Coronary artery (tissue), 2 donors: Measurements from ENCODE around the gene BIVM.

Experiments
- DNase-seq: peaks from one replicate; pipeline ENCODE4 v3.0.0-alpha.2; 2017; ENCODE audit warnings: low spot score
- H3K27ac ChIP-seq, 2 donors: fragments of 200-600 bp; sonication (generic); one replicate each; pipeline ENCODE4 v1.5.1; 2016 to 2019
- H3K4me3 ChIP-seq: fragments of 200-600 bp; sonication (generic); 2 replicates; pipeline ENCODE4 v1.5.1; 2016; ENCODE audit warnings: mild to moderate bottlenecking, moderate library complexity
- CTCF ChIP-seq: fragments of 200-600 bp; sonication (generic); IDR thresholded peaks from one replicate; pipeline ENCODE4 v1.5.1; 2019; ENCODE audit warnings: antibody characterized with exemption

BIVM gene

GRCh38 chr13:102870677-102871415, 71.9 kb downstream of the BIVM start:
- DNase-seq, result no peak

GRCh38 chr13:102872131-102872530, 73.2 kb downstream of the BIVM start:
- TF ChIP-seq CTCF, result no peak
- Histone ChIP-seq H3K4me3 (no peak overlapping the region), H3K27ac (no peak overlapping the region)
- DNase-seq, result no peak

More at GRCh38 chr13:102870677-102871415, 71.9 kb downstream of the BIVM start:
- peak; percentile 66 for TF ChIP-seq CTCF
- Histone ChIP-seq H3K4me3 (no peak overlapping the region), H3K27ac (no peak overlapping the region)

- DNase-seq, result no peak
- TF ChIP-seq CTCF, result no peak
- H3K27ac ChIP-seq, result no peak overlapping the region
- no peak overlapping the region for H3K4me3 ChIP-seq
Measured at GRCh38 chr13:102872531-102872930, 73.6 kb downstream of the BIVM start.

- TF ChIP-seq CTCF, result no peak
- no peak overlapping the region for H3K27ac ChIP-seq
- H3K4me3 ChIP-seq, result no peak overlapping the region
- DNase-seq, result no peak
Measured at GRCh38 chr13:102873653-102874052, 74.7 kb downstream of the BIVM start.

GRCh38 chr13:102875256-102875655, 76.3 kb downstream of the BIVM start:
- no peak for TF ChIP-seq CTCF
- DNase-seq, result no peak
- H3K4me3 ChIP-seq, result no peak overlapping the region
- no peak overlapping the region for H3K27ac ChIP-seq

GRCh38 chr13:102877303-102877702, 78.4 kb downstream of the BIVM start:
- DNase-seq, result no peak
- H3K27ac ChIP-seq, result no peak overlapping the region
- no peak overlapping the region for H3K4me3 ChIP-seq
- no peak for TF ChIP-seq CTCF

GRCh38 chr13:102878481-102878880, 79.6 kb downstream of the BIVM start:
- Histone ChIP-seq H3K4me3 (no peak overlapping the region), H3K27ac (no peak overlapping the region)
- TF ChIP-seq CTCF, result no peak
- DNase-seq, result no peak
